Ovary (tissue), 3 donors: Measurements from ENCODE around the gene DNAJC24.

Experiments
- EP300 ChIP-seq: sonication (generic); formaldehyde crosslinking; IDR thresholded peaks from one replicate; pipeline ENCODE4 v1.6.1; 2017; ENCODE audit warnings: antibody characterized with exemption
- POLR2A ChIP-seq: fragments of 450-650 bp; IDR thresholded peaks from one replicate; pipeline ENCODE4 v1.6.1; 2017; ENCODE audit warnings: antibody characterized with exemption, mild to moderate bottlenecking, moderate library complexity
- TF ChIP-seq, protein P1 (sequence below), 3 donors: fragments of 450-650 bp in 2 of 3; fragments of 200-600 bp in 1 of 3; IDR thresholded peaks; one replicate each; pipeline versions ENCODE4 v1.5.1 to v1.8.0; 2016 to 2022; ENCODE audit warnings: antibody characterized with exemption in 3 of 3, mild to moderate bottlenecking in 1 of 3
- donor health status: DM: no; HTN: no; CAD: no.

DNA sequence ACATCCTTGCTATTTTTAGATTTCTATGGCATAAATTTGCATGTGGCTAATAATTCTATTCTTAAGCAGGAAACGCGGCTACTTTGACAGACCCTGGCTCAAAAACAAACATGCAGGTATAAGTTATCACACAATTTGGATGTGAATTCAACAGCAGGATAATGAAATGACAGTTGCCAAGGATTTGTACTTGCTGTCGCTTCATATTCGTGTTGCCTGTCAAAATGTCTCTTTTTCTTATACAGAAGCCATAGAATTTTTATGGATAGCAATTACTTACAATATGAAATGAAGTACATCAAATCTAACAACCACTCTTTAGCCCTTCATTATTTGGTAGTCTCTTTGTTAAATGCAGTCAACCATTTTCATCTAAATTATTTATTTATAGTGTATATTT is 46.5 kb upstream of the DNAJC24 start:
- TF ChIP-seq, protein P1, sequence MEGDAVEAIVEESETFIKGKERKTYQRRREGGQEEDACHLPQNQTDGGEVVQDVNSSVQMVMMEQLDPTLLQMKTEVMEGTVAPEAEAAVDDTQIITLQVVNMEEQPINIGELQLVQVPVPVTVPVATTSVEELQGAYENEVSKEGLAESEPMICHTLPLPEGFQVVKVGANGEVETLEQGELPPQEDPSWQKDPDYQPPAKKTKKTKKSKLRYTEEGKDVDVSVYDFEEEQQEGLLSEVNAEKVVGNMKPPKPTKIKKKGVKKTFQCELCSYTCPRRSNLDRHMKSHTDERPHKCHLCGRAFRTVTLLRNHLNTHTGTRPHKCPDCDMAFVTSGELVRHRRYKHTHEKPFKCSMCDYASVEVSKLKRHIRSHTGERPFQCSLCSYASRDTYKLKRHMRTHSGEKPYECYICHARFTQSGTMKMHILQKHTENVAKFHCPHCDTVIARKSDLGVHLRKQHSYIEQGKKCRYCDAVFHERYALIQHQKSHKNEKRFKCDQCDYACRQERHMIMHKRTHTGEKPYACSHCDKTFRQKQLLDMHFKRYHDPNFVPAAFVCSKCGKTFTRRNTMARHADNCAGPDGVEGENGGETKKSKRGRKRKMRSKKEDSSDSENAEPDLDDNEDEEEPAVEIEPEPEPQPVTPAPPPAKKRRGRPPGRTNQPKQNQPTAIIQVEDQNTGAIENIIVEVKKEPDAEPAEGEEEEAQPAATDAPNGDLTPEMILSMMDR (IDR thresholded peaks at IDR 0.05) = no peak
- TF ChIP-seq POLR2A (no peak), EP300 (no peak)
